ENCODE results near the gene PDE10A. TPM values are rescaled to one million over a fixed set of nuclear protein-coding genes. Genes with fewer than 3 reads are reported as not detected.

Gene PDE10A
- polyA plus RNA-seq, 10 donors = 6.5 to 12.8 (median 9.6) TPM

GRCh38 chr6:165403006-165403595, 259.9 kb downstream of the PDE10A start:
- DNase-seq = no peak

DNA sequence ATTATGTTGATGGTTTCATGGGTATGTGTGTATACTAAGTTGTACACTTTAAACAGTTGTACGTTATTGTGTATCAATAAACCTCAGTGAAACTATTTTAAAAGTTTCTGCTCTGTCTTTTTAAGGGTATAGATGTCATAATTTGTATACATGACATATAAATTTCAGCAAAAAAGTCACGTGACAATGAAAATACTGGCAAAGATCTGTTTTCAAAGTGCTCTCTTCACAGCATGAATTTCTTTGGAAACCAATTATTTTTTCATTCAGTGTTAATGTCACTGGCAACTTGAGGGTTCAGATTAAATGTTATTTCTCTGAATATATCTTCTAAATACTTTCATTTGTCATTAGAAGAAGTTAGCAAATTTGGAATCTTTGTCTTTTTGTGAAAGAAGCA, 261.9 kb downstream of the PDE10A start:
- no peak for DNase-seq

DNA sequence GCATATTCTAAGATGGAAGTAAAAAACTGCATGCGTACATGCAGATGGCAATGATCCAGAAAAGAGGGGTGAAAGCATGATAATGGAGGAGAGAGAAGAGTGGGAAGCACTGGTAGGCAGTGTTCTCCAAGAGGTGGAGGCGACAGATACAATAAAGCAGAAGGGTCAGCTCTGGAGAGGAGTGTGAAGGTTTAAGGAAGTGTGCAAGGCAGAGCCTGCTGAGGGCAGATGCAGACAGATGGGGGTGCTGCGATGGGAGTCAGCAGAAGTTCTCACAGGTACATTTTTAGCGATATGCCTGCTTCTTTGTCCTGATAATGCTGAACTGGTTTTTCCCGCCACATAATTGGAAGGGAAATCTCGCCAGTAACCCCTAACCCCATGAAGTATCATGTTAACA, 272.6 kb downstream of the PDE10A start:
- no peak for DNase-seq

DNA sequence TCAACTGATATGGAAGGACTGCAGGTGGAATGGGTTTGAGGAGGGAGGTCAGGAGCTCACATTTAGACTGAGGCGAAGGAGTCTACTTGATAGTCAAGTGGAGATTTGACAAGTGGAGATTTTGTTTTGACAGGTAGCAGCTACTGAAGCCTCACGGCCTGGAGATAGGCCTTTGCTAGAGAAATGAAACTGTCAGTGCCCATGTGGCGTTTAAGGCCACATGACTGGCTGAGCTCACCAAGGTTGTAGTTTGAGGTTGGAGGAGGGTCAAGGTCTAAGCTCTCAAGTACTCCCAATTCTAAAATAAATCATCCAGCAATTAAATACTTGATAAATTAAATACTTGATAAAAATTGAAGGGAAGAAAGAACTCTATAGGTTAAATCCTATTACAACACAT, 273.5 kb downstream of the PDE10A start:
- DNase-seq = no peak

DNA sequence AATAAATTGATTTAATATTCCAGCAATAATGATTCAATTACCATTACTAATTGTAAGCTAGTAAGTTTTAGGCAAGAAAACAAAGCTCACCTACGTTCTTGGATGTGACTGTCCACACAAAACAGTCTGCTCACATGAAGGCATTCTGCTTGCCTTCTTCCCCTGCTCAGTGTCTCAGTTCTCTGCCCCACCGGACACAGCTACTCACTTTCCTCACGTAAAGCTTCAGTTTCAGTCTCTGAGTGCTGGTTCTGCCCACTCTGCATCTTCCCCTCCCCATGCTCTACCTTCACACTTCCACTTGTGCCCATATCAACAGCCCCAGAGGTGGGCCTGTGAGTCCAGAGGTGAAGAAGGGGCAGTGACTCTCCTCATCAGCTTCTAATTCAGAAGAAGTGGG, 279.7 kb downstream of the PDE10A start:
- DNase-seq = no peak

GRCh38 chr6:165376100-165376499, 286.9 kb downstream of the PDE10A start:
- DNase-seq = no peak

DNA sequence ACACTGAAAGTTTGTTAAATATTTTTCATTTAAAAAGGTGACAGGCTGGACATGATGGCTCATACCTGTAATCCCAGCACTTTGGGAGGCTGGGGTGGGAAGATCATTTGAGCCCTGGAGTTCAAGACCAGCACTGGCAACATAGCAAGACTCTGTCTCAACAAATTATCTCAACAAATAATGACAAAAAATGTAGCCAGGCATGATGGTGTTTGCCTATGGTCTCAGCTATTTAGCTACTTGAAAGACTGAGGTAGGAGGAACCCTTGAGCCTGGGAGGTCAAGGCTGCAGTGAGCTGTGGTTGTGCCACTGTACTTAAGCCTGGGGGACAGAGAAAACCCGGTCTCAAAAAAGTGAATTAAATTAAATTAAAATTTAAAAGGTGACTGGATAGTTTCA, 297.7 kb downstream of the PDE10A start:
- DNase-seq = no peak

- DNase-seq = no peak
These were observed 317.3 kb downstream of the PDE10A start for GRCh38 chr6:165345700-165346099.

- no peak for DNase-seq
These were observed 322.5 kb downstream of the PDE10A start for GRCh38 chr6:165340532-165340931.

DNA sequence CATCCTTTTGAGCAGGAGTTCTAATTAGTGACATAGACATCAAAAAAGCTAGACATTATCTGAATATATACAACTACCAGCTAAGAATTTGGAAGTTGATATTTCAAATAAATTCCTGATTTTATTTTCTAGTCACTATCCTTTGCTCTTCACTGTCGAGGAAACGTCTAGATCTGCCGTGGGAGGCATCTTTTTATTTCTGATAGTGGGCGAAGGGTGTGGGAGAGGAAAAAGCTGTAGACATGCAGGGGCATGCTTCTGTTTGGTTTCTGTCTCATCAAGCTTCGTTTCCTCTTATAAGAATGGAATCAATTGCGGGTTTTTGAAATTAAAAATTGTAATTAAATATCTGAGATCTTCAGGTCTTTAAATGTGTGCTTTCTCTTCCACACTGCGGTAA, 337.4 kb downstream of the PDE10A start:
- DNase-seq = no peak

DNA sequence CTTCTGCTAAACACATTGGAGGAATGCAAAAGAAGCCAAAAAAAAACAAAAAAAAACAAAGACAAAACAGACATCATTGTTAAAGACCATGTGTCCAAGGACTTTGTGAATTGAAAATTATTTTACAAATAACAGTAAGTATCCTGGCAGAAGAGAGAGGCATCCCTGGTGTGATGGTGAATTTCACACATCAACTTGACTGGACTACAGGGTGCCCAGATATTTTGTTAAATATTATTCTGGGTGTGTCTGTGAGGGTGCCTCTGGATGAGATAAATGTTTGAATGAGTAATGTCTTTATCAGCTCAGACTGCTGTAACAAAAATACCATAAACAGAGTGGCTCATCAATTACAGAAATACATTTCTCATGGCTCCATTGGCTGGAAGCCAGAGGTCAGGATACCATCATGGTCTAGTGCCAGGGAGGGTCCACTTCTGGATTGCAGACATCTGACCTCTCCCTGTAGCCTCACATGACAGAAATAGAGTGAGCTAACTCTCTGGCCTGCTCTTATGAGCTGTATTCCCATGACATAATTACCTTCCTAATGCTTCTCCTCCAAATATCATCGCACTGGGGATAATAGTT, 341.4 kb downstream of the PDE10A start:
- DNase-seq = no peak

- DNase-seq = no peak
These were observed 341.9 kb downstream of the PDE10A start for GRCh38 chr6:165321150-165321549.

DNA sequence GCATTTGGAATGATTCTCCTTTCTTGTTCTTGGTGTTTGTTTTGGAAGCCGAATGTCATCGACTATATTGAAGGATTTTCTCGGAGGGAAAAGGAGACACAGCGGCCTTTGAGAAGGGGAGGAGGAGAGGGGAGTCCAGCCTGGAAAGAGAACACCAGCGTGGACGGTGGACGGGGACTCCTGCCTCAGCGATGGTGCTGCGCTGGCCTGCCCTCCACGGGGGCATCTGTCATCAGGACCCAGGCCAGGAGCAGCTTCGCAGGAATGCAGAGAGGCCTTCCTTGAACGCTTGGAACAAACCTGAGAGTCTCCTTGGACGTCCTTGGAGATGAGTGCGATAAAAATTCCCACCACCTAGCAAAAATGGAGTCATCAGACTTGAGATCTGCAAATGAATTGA, 345.3 kb downstream of the PDE10A start:
- no peak for DNase-seq

- DNase-seq = peak; percentile 82 to 97 (median 92)
These were observed 353.9 kb downstream of the PDE10A start, which contains the start of gene C6orf118 for GRCh38 chr6:165308926-165309731. C6orf118 (minus strand) TSS chr6:165309605; CDS start chr6:165309586, 19 bp downstream.

DNA sequence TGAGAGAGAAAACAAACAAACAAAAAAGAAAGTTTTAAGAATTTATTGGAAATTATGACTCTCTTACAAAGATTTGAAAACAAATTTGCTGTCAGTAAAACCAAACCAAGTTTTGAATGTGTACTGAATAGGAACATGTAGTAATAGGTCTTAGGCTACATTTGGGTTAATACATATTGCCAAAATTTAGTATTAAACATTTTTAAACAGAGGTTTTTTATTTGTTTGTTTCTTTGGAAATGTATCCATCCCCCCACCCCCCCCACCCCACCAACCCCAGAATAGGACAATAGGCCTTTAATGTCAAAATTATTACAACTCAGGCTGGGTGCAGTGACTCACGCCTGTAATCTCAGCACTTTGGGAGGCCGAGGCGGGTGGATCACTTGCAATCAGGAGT, 356.1 kb downstream of the PDE10A start:
- DNase-seq = no peak

DNA sequence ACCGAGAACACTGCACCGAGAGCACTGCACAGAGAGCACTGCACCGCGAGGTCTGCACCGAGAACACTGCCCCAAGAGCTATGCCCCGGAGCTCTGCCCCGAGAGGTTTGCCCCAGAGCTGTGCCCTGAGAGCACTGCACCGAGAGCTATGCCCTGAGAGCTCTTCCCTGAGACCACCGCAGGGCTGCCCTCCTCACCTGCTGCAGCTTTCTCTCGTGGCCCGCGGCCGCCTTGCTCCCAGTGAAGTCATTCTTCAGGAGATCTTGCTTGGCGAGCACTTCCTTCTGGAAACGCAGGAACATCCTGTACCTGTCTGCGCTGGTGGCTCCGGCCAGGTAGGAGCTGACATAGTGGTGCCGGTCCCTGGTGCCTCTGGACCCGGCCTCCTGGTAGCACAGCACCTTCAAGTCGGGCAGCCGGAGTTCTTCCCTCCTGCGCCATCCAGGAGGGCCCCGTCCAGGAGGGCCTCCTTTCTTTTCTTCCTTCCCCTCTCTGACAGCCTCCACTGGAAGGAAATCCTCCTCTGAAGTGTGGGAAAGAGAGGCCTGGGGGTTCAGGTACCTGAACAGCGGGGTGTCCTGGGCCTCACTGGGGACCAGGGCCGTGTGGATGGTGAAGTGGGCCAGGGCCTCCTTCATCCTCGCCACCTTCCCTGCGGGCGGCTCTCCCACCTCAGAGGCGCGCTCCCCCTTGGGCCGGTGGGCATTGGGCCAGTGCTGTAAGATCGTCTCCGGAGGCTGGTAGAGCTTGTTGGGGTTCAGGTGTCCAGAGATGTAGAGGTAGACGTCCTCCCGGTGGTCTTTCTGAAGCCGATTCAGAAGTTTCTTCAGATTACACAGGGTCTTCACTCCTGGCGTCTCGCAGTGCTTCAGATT, 361.4 kb downstream of the PDE10A start:
- no peak for DNase-seq

- no peak for DNase-seq
These were observed 362.6 kb downstream of the PDE10A start for GRCh38 chr6:165300422-165300936.

- no peak for DNase-seq
These were observed 364.2 kb downstream of the PDE10A start for GRCh38 chr6:165298875-165299274.

DNA sequence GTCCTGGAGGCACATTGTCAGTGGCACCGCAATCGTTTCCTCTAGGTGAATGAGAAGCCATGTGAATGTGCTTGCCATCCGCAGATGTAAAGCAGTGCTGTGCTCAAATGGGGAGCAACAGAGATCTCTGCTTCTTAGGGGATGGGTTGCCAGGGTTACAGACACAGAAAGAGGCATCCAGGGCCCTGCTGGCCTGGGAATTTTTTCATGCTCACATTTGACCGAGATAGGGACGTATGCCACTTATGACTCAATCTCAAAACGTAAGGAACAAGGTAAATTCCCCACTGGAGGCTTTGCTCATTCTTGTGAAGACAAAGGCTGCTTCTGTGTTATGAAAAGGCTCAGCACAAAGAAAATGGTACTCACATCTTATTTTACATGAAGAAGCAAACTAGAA, 364.6 kb downstream of the PDE10A start:
- no peak for DNase-seq

DNA sequence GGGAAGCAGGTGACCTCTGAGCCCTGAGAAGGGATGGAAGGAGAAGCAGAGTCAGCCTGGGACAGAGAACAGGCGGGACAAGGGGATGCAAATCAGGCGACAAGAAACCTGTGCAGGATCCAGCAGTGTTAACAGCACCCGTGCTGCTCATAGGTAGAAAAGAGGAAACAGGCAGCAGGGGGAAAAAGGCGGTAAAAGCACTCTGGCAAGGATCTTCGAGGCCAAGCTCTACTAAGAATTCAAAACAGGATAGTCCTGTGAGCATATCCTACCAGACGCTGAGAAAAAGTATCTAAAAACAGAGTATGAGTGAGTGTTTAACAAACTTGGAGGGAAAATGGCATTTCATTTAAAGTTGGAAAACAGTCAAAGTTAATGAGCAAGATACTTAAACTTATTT, 370.4 kb downstream of the PDE10A start:
- DNase-seq = no peak
